HG02759 (cell line): ENCODE data around the gene CACNB4.

ENCODE experiments used
- ATAC-seq: cut with Tn5 transposase; IDR thresholded peaks from one replicate; pipeline ENCODE4 v1.9.1; 2021; ENCODE audit warnings: mild to moderate bottlenecking, moderate library complexity; ENCODE audit not compliant: unreplicated experiment

CACNB4 gene

DNA sequence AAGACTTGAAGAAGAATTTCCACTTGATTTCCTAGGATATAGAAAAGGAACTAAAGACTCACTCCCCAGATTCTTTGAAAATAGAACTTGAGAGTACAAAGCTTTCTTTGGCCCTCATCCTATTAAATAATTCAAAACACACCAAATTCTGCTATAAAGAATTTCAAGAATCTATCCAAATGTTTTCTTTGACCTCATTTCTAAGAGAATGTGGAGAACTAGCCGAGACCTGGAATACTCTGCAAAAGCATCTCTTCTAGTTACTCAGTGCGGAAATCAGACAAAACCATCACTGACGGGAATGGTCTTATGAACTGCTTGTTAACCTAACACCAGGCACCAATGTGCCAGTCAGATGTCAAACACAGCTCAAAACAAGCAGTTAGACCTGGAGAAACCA is 226.4 kb downstream of the CACNB4 start:
- no peak for ATAC-seq

DNA sequence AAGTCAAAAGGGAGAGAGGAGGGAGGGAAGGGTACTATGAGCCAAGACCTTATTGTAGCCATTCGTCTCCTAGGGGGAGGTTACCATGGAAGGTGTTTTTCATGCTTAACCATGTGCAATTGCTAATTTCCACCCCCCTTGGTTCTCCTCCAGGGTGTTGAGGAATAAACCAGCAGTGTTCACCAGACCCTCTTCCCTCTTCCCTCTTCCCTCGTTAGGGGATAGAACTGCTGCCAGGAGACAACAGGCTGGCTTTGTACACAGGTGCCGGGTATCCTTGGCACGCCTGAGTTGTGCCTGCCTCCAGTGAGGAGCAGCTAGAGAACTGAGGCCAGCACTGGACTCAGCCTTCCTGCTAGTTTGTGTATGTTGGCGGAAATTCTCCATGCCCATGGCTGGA is 229.6 kb downstream of the CACNB4 start:
- ATAC-seq = no peak

DNA sequence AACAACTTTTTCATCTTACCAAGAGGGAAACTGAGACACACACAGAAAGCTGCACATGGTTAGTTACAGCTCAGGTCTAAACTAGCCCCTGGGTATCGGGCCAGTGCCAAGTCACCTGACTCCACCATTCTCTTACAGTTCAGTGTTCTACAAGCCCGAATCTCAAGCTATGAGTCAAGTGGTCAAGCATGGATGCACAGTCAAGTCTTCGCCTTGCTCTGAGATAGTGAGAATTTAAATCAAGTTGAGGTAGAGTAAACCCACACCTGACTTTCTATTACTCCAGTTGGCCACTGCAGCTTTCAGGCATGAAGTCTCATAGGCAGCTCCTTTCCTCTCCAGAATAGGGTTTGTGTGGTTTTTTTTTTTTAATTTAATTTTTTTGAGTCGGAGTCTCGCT is 236.1 kb downstream of the CACNB4 start:
- peak; percentile 99 for ATAC-seq

DNA sequence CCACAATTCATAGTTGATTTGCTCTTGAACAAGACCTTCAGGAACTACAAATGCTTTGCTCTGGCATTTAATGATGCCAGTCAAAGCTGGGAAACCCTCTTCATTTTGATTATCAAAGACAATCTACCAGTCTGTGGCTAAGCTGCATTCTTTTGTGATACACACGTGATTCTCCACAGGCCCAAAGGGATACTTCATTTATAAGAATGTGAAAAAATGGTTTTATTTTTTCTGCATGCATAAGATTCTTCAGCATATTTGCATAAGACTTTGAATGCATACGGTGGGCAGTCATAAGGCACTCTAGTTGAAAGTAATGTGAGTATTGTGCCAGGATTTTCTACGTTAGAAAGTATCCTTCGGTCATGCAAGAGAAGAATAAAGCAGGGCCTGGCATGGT is 237.7 kb downstream of the CACNB4 start:
- no peak for ATAC-seq

DNA sequence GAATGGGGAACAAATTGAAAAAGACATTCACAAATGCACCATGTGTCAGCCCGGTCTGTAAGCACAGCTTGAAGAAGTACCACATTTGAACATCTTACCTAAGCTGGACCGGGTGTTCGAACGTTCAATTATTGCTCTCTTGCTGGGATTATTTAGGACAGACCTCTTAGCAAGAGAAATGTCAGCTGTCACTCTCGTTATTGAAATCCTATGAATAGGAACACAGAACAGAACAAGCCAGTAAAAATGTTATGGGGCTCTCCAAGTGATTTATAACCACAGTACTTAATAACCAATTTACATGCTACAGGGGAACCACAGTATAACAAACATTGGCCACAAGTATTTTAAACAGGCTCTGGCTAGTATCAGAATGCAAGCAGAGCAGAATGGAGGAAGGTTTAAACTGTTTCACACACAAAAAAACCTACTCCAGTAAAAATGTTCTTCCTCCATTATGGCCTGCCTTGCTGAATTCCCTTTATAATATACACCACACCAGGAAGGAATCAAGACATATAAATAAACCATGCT is 238.2 kb downstream of the CACNB4 start:
- ATAC-seq = no peak

DNA sequence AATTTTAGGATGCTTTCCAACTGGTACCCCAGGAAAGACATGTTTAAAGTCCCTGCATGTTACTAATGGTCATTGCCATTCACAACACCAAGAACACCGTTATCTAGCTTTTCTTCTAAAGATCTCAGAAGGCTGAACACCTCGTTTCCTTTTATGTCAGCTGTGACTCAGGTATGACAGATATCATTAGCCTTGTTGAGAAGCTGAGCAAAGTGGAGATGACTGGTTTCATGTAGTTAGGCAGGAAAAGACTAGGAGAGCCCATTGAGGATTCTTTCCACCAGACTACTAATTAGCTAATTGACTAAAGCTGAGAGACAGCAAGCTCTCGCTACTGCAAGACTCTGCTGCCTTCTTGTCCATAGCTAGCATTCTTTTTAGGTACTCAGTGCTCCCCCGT is 238.6 kb downstream of the CACNB4 start:
- no peak for ATAC-seq

DNA sequence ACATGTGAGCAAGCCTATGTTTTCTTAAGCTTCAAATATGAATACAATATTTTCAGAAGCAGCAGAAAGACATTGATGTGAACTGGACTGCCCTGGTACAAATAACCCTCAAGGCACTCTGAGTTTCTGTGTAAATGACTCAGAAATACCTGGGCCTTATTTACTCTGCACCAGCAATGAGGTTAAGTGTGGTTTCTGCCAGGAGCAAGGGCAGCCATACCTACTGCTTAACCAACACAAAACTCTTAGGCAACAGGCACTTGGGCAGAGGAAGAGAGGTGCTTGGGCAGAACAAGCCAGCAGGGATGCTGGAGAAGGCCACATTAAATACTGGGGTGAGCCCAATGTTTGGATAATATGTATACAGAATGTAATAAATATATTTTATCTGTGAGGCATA is 241.2 kb downstream of the CACNB4 start:
- no peak for ATAC-seq

DNA sequence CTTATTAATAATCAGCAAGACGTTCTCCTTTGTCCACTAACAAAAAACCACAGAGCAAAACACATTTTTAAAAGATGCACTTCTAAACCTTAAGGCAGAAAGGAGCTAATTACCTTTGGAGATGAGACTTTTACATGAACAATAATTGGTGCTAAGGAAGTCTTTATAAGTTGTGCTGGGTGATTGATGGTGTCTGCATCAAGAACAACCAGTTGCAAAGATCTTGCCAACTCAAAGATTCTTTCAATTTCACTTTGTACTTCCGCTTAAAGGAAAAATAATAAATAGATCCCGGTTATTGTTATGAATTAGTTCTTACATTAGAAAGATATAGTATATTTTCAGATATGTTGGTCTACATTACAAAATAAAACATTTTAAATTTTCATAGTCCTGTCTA is 243.7 kb downstream of the CACNB4 start:
- no peak for ATAC-seq

DNA sequence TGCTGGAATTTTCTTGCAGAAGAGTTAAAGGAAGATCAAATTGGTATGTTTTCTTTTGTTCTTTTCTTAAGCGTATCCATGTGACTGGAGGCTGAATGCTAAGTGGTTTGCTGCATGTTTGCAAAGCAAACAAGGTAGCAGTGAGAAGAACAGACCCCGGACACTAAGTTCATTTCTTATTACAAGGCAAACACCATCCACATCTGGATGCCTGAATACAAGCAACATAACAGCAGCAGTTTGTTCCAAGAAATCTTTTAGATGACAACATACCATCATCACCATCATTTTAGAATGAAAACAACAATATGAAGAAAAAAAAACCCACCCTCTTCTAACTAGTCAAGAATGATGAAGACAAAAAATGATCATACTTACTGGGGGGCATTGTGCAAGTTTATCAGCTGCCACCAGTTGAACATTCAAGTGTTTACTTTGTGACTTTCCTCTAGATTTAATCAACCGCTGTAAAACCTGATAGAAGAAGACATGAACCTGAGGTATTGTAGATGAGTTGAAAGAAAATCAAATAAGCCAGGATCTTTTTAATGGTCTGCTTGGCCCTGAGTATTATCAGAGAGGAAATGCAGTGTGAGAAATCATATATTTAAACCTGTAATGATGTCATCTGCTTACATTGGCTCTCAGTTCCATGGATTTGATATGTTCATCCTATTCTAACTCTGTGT is 245.6 kb downstream of the CACNB4 start:
- ATAC-seq = no peak

DNA sequence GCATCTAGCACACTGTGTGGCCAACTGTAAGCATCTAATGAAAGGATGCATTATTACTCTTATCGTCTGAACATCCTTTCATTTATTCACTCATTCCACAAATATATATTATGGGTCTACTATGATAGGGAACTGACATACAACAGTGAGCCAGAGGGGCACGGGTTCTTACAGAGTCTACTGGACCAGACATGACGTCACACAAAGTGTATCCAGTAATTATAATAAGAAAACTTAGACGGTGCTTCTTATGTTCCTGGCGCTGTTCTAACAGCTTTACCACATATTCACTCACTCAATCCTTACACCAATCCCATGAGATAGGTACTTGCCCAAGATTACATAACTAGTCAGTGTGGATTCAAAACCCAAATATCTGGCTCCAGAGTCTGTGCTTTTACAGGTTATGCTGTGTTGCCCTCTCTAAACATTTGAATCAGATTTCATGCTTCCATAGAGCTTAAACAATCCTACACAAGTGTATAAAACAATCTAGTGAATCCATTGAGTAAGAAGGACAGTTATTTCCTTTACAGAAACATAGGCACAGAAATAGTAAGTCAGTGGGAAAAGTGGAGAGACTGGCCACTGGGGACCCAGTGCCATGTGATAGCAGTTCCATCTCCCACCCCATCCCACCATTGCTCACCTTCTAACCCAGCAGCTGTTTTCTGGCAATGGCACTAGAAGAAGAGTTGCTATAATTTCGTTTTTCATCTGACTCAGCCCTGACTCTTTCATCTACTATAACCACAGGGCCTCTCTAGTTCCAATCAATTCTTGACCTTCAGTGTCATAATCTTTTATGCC is 246.4 kb downstream of the CACNB4 start:
- no peak for ATAC-seq

DNA sequence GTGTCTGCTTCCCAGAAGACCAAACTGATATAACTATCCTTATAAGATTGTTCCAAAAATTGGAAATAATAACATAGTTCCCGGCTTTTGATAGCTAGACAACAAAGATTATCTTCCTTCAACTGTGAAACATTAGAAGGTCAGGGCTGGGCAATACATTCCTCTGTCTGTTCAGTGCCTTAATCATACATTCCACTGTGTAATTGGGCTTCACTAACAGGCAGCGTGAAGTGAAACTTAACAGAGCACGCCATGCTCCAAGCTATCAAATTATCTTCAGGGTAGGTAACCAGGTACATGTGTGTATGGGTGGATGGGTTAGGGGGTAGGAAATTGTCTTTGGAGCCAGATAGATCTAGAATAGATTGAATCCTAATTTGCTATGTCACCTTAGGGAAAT is 247.1 kb downstream of the CACNB4 start:
- no peak for ATAC-seq

DNA sequence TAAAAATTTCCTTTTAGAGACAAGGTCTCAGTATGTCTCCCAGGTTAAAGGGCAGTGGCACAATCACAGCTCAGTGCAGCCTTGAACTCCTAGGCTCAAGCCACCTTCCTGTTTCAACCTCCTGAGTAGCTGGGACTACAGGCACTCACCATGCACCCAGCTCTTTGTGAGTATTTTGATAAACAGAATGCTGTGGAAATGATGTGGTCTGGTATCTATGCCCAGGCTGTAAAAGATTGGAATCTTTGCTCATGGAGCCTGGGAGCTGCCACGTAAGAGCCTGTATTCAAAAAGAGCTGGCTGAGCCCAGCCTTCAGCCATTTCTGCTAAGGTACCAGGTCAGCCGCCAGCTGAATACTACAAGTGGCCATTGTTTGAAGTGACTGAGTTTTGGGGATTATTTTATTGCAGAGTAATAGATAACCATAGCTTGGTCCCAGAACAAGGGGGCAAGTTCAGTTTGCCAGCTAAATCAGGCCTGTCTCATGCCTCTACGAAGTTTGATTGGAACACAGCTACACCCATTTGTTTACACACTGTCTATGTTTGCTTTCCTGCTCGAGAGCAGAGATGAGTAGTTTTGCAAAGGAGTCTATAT is 249.3 kb downstream of the CACNB4 start:
- ATAC-seq = no peak

DNA sequence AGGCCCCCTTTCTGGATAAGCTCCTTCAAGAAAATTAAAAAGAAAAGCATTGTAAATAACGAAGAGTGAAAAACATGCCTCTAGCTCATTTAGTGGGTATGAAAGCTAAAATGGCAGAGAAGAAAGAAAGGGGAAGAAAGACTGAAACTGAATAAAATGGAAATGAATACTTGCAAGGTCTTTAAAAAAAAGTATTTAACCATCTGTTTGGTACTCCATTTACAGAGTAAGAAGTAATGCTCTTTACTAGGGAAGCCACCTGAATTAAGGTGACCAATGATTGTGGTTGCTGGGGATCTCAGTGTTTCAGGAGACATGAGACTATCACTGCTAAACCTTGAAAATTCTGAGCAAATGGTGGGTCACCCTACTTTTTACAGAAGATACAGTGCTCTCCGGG is 253.0 kb downstream of the CACNB4 start:
- ATAC-seq = no peak

DNA sequence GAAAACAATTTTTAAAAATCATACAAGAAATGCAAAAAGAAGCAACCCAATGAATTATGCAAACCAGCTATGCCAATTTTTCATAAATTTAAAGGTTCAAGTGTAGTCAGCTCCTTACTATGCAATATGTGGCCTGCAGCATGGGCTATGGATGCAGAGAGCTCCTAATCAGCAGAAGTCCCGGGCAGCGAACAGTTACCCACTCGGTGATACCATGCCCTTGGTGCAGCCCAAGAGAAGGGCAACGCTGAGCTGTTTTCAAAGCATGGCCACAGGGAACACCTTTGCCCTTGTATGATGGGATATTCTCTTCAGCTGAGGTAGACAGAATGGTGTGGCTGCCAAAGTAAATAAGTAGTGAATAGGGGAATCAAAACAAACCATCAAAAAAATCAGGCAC is 253.4 kb downstream of the CACNB4 start:
- ATAC-seq = no peak

DNA sequence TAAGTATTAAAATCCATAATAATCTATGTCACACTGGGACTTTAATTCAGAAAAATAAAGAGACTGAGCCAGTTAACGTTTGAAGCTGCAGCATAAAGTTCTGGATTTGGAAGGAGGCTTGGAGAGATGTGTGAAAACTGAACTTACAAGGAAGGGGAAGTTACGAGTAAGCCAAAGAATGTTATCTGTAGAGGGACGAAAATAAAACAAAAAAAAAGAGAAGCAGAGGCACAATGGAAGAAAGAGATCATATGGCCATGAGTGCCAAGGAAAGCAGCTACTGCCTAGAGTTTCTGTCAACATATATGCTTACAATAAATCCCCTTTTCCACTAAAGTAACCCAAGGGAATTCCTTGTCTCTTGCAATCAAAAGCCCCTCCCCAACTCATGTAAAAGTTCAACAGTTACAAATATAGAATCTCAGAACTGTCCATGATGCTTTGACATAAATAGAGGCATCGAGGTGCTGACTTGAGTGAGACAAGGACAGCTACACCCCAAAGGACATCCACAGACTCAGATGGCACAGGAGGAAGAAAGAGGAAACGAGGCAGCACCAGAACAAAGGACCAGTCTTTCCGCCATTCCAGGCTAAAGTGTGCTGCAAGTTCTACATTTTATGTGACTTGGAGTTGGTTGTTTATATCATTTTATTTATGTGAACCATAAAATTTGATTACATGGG is 254.5 kb downstream of the CACNB4 start:
- no peak for ATAC-seq

DNA sequence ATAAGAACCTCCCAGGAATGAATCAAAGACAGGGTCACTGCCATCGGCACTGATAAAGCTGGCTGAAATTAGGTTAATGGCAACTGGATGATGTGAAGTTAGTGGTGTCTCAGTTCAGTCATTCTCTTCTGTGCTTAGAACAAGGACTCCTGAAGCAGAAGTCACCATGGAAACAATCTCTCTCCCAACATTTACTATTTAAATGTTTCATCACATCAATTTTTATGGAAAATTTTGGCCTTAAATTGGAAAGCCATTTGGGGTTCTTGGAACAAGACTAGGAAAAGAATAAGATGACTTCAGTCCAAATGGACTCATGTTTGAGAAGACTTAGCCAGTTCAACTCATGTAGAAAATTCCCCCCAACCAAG is 255.2 kb downstream of the CACNB4 start:
- ATAC-seq = no peak

DNA sequence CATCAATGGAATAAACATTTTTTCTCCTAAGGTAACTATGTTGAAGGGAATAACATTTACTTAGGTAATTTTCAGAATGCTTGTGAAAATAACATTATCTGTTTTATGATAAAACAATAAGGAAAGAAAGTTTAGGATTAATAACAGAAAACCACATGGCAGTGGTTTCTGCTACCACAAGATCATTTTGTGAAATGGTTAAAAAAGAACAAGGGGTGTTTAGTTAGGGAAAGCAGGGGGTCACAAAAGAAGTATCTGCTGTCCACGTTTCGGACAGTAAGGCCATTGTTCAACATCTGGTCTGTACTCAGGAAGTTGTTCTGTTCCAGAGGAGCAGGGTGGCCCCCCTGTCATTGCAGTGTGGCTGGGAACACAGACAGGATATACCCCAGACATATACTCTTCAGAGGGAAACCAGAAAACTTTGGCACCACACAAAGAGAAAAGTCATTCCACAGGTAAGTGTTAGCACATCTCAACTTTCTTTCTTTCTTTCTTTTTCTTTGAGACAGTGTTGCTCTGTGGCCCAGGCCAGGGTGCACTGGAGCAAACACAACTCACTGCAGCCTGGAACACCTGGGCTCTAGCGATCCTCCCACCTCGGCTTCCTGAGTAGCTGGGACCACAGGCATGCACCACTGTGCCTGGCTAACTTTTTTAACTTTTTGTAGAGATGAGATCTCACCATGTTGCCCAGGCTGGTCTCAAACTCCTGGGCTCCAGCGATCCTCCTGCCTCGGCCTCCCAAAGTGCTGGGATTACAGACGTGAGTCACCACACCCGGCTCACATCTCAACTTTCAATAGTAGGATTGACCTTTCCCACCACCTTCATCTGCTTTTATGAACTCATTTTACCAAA is 255.8 kb downstream of the CACNB4 start:
- ATAC-seq = peak; percentile 38

DNA sequence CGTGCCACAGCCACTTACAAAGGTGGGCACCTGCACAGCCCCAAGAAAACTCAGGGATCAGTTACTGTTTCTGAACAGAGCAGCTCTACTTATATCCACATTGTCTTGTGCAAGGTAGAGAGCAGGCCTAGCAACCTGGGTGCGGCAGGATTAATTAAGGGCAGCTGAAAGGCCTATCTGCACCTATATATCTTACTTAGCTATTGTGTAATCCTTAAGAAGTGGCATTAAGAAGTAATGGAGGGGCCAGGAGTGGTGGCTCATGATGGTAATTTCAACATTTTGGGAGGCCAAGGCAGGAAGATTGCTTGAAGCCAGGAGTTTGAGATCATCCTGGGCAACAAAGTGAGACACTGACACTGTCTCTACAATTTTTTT is 257.8 kb downstream of the CACNB4 start:
- ATAC-seq = no peak

DNA sequence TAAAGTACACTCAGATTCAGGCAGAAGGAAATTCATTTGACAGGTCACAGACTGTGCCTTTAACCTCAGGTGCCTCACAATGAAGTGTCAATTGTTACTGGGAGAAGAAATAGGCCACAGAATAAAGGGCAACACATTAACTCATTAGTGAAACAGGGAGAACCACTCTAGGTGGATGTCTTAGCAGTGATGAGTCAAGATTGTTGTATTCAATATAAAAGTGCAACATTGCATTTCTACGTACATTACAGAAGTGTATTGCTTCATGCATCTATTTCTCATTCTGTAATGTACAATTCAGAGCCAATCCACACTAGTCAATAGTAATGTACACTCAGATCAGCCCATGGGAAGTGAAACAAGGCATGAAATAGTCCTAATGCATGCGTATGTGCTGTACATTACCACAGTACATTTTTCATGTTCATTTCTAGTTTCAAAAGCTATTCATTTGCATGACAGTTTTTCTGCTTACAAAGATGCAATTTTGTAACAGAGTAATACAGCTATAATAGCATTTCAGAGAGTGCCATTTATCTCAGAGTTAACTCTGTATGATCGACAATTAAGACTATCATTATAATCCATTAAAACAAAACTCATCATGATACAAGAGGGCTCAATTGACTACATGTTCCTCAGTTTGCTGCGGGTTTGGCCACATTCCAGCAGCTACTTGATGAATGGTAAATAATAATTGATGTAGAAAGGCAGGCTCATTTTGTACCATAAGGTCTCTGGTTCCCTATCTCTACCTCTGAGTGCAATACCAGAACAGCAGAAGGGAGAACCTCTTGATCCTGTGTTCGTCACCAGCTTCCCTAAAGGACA is 258.4 kb downstream of the CACNB4 start:
- peak; percentile 96 for ATAC-seq

DNA sequence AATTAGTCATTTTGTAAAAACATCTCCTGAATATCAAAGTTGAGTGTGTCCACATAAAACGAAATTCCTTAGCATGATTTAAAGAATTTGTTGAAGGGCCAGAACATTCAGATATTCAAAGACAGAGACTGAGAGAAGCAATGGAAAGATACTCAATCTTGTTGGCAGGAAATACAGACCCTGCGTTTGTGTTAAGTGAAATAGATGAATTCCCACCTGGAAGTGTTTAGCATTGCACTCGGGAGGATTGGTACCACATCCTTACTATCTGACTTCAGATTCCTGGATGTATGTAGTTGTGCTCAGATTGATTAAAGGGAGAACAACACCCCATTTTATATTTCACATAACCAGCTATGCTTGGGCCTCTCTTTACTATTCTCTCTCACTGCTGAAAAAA is 260.9 kb downstream of the CACNB4 start:
- no peak for ATAC-seq
